ENCODE data around the gene GALNT13.

GALNT13 gene

GRCh38 chr2:153871231-153872221 lies at the start of gene GALNT13:
TSS of gene GALNT13 (plus strand) at chr2:153871922.
- Mint-ChIP-seq H3K4me1 (ENCODE audit: low read depth) (no peaks in the 10 kb centered on the region), H3K27me3 (ENCODE audit: low read depth) (peaks cover 24% of the 10 kb centered on the region), H3K27ac (no peak within 1 kb of the TSS), H3K9me3 (no peaks in the 10 kb centered on the region), H3K36me3 (ENCODE audit: low read depth) (no peaks in the 10 kb centered on the region), H3K4me3 (no peak within 1 kb of the TSS)
- no peak for DNase-seq (ENCODE audit: low spot score)

GRCh38 chr2:153823880-153824279 lies 47.8 kb upstream of the GALNT13 start:
- Mint-ChIP-seq H3K27ac (no peak overlapping the region), H3K4me1 (ENCODE audit: low read depth) (no peaks in the 10 kb centered on the region), H3K4me3 (no peak overlapping the region)

GRCh38 chr2:153828335-153828734 lies 43.4 kb upstream of the GALNT13 start:
- no peaks in the 10 kb centered on the region for H3K36me3 Mint-ChIP-seq (ENCODE audit: low read depth)
- no peak overlapping the region for H3K27ac Mint-ChIP-seq
- no peak for DNase-seq (ENCODE audit: low spot score)
- no peak overlapping the region for H3K4me3 Mint-ChIP-seq
- H3K9me3 Mint-ChIP-seq: peaks cover 42% of the 10 kb centered on the region
- no peaks in the 10 kb centered on the region for H3K4me1 Mint-ChIP-seq (ENCODE audit: low read depth)
- H3K27me3 Mint-ChIP-seq (ENCODE audit: low read depth): no peaks in the 10 kb centered on the region

More at GRCh38 chr2:153823880-153824279, 47.8 kb upstream of the GALNT13 start:
- no peaks in the 10 kb centered on the region for H3K36me3 Mint-ChIP-seq (ENCODE audit: low read depth)
- H3K9me3 Mint-ChIP-seq: peaks cover 19% of the 10 kb centered on the region
- no peak for DNase-seq (ENCODE audit: low spot score)
- H3K27me3 Mint-ChIP-seq (ENCODE audit: low read depth): no peaks in the 10 kb centered on the region

DNA sequence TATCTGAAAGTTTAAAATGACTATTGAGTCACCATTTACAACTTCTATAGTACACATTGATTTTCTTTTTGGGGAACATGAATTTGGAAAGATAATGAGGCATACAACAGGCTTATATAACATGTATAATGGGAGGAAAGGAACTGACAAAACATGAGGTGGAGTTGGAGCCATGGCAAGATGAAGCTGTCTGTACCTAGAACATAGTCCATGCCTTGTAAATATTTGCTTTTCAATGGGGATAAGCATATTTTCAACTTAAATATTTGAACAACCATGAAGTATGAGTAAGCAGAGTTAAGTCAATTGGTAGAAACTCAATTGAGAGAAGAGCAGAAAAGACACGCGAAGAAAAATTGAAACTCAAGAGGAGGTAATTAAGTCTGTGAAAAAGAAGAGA lies 37.1 kb upstream of the GALNT13 start:
- DNase-seq (ENCODE audit: low spot score): no peak
- H3K27ac Mint-ChIP-seq: no peak overlapping the region
- H3K9me3 Mint-ChIP-seq: peaks cover 42% of the 10 kb centered on the region
- H3K4me3 Mint-ChIP-seq: no peak overlapping the region
- H3K4me1 Mint-ChIP-seq (ENCODE audit: low read depth): no peaks in the 10 kb centered on the region
- no peaks in the 10 kb centered on the region for H3K36me3 Mint-ChIP-seq (ENCODE audit: low read depth)
- H3K27me3 Mint-ChIP-seq (ENCODE audit: low read depth): no peaks in the 10 kb centered on the region

DNA sequence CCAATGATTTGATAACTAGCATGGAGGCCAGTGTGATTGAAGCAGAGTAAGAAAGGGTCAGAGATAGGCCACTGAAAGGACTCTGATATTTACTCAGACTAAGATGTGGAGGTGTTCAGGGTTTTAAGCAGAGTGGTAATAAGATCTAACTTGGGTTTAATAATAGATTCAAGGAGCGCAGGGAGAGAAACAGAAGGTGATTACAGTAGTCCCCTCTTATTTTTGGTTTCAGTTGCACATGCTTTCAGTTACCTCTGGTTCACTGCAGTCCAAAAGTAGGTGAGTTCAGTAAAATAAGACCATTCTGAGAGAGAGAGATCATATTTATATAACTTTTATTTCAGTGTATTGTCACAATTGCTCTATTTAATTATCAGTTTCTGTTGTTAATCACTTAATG lies 13.5 kb upstream of the GALNT13 start:
- H3K9me3 Mint-ChIP-seq: peaks cover 10% of the 10 kb centered on the region
- H3K4me1 Mint-ChIP-seq (ENCODE audit: low read depth): no peaks in the 10 kb centered on the region
- H3K36me3 Mint-ChIP-seq (ENCODE audit: low read depth): no peaks in the 10 kb centered on the region
- no peak overlapping the region for H3K27ac Mint-ChIP-seq
- no peak for DNase-seq (ENCODE audit: low spot score)
- H3K4me3 Mint-ChIP-seq: no peak overlapping the region
- no peaks in the 10 kb centered on the region for H3K27me3 Mint-ChIP-seq (ENCODE audit: low read depth)

DNA sequence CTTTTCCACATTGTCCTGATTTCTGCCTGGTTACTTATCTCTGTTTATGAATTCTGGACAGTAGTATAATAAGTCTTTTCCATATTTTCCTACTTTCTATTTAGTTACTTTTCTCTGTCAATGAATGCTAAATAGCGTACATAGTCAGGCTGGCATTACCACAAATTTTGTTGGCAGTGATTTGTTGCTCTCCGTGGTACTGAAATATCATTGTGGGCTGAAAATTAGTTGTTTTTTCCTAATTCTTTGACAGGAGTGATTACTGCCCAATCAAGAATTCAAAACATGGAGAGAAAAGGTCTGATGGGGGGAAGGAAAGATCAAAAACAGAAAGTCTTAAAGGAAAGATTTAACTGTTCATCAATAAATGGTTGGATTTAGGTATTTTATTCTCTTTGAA lies 7.7 kb upstream of the GALNT13 start:
- Mint-ChIP-seq H3K9me3 (peaks cover 4% of the 10 kb centered on the region), H3K36me3 (ENCODE audit: low read depth) (no peaks in the 10 kb centered on the region), H3K4me1 (ENCODE audit: low read depth) (no peaks in the 10 kb centered on the region), H3K4me3 (no peak overlapping the region), H3K27ac (no peak overlapping the region), H3K27me3 (ENCODE audit: low read depth) (no peaks in the 10 kb centered on the region)
- no peak for DNase-seq (ENCODE audit: low spot score)

DNA sequence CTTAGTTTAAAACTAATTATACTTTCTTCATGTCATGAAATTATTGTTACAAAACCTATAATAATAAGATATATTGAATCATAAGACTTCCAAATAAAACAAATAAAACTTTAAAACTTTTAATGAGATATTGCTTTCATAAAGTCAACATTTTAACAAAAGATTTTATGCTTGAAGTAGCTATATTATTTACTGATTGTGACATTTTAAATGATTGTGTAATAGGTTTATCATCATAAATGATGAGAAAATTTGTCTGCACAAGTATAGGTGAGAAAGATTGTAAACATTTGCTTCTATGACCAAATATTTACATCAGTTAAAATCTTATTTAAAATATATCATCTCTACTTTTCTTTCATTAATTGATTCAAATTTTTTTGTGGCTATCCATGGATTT lies 5.1 kb upstream of the GALNT13 start:
- Mint-ChIP-seq H3K4me1 (ENCODE audit: low read depth) (no peaks in the 10 kb centered on the region), H3K4me3 (no peak overlapping the region), H3K36me3 (ENCODE audit: low read depth) (no peaks in the 10 kb centered on the region), H3K27ac (no peak overlapping the region), H3K9me3 (peaks cover 4% of the 10 kb centered on the region), H3K27me3 (ENCODE audit: low read depth) (peaks cover 10% of the 10 kb centered on the region)
- DNase-seq (ENCODE audit: low spot score): no peak

GRCh38 chr2:153870308-153870707 lies 1.4 kb upstream of the GALNT13 start:
- Mint-ChIP-seq H3K9me3 (no peaks in the 10 kb centered on the region), H3K27me3 (ENCODE audit: low read depth) (peaks cover 24% of the 10 kb centered on the region), H3K27ac (no peak overlapping the region), H3K4me1 (ENCODE audit: low read depth) (no peaks in the 10 kb centered on the region), H3K4me3 (no peak overlapping the region), H3K36me3 (ENCODE audit: low read depth) (no peaks in the 10 kb centered on the region)
- no peak for DNase-seq (ENCODE audit: low spot score)

DNA sequence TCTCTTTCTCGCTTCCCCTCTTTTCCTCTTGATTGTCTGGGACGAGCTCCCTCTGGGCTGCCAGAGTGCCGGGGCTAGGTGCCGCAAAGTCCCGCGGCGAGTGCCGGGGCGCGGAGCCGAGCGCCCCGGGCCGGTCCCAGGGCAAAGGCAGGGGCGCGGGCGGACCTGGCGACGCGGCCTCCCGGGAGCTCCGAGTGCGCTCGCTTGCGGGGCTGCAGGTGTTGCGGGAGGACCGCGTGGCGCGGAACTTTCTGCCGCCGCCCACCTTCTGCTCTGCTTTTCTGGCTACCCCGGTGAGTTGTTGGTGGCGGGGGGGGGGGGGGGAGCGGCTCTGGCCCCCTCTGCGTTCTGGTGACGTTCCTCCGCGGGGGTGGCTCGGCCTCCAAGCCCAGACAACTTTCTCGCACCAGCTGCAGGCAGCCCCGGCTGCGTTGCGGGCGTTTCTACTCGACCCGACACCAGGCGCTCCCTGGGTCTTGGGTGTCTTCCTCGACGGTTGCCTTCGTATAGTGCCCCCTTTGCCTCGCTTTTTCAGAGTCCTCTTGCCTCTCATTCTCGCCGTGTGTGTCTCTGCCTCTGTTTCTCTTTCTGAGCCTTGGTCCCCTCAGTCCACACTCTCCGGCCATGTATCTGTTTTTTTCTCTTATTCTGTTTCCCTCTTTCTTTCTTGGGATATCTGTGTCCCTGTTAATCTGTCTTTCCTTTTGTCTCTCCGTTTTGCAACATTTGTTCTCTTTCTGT lies 759 bp downstream of the GALNT13 start:
- no peaks in the 10 kb centered on the region for H3K4me1 Mint-ChIP-seq (ENCODE audit: low read depth)
- H3K9me3 Mint-ChIP-seq: no peaks in the 10 kb centered on the region
- peaks cover 24% of the 10 kb centered on the region for H3K27me3 Mint-ChIP-seq (ENCODE audit: low read depth)
- H3K4me3 Mint-ChIP-seq: no peak overlapping the region
- H3K36me3 Mint-ChIP-seq (ENCODE audit: low read depth): no peaks in the 10 kb centered on the region
- H3K27ac Mint-ChIP-seq: no peak overlapping the region
- DNase-seq (ENCODE audit: low spot score): no peak

DNA sequence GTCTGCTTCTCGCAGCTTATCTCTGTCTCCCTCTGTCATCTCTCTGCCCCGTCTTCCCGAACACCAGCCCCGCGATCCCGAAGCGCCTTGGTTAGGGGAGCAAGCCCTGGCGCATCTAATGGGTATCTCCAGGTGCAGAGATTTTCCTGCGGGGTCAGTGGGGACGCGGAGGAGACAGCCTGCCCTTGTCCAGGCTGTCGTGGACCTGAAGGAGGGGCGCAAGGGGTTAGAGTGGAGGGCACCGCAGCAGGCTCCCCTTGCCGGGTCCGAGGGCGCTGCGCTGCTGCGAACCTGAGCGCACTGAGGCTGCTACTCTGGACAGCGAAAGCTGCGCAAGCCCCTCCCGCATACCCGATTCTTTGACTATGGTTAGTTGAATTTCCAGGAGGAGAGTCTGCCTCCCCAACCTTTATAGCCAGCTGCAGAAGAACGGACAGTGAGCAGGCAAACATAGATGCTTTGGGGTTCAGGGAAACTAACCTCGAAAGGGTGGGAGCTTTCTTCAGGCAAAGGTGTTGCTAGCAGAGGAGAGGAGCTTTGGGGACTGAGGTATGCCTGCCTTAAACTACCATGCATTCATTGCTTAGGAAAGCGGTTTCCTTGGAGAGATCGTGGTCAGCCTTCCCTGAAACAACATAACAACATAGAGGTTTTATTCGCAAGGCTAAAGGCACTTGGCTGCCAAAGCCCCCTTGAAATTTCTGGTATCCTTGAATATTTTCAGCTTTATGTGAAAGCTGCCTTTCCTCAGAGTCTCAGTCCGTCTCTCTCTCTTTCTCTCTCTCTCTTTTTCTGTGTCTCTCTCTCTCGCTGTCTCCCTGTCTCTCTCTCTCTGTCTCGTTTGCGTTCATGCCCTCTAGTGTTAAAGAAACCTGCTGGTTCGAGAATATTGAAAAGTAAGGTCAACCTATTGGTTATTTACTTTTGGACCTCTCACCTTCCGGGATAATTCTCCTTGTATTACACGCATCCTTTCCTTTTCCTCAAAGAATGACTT lies 1.6 kb downstream of the GALNT13 start:
- H3K27me3 Mint-ChIP-seq (ENCODE audit: low read depth): peaks cover 24% of the 10 kb centered on the region
- DNase-seq (ENCODE audit: low spot score): no peak
- no peaks in the 10 kb centered on the region for H3K4me1 Mint-ChIP-seq (ENCODE audit: low read depth)
- H3K4me3 Mint-ChIP-seq: no peak overlapping the region
- no peak overlapping the region for H3K27ac Mint-ChIP-seq
- H3K36me3 Mint-ChIP-seq (ENCODE audit: low read depth): no peaks in the 10 kb centered on the region
- no peaks in the 10 kb centered on the region for H3K9me3 Mint-ChIP-seq

DNA sequence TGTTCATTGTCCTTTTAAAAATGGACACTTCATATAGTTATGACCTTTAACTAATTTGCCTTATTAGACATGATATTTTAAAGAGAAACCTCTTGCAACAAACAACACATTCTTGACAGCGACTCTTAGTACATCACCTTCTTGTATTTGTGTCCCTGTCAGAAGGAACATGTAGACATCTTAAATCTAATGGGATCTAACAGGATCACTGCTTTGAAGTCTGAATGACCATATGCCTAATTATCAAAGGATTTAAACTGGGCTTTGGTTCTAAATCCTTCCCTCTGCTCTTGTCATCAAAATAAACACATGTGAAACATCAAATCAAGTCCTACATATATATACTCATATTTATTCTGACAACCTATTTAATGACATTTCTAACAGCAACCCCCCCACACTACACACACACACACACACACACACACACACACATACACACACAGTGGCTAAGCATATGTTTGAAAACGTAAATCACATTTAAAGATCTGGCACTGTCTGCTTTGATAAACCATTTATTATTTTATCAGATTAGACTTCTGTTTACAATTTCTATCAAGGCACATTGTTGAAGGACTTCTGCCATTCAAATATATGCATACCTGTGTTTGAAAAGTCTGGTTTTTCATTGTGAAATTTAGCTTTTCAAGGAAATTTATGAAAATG lies 4.2 kb downstream of the GALNT13 start:
- no peaks in the 10 kb centered on the region for H3K4me1 Mint-ChIP-seq (ENCODE audit: low read depth)
- no peak for DNase-seq (ENCODE audit: low spot score)
- peaks cover 17% of the 10 kb centered on the region for H3K27me3 Mint-ChIP-seq (ENCODE audit: low read depth)
- no peak overlapping the region for H3K27ac Mint-ChIP-seq
- no peaks in the 10 kb centered on the region for H3K36me3 Mint-ChIP-seq (ENCODE audit: low read depth)
- no peaks in the 10 kb centered on the region for H3K9me3 Mint-ChIP-seq
- H3K4me3 Mint-ChIP-seq: no peak overlapping the region

DNA sequence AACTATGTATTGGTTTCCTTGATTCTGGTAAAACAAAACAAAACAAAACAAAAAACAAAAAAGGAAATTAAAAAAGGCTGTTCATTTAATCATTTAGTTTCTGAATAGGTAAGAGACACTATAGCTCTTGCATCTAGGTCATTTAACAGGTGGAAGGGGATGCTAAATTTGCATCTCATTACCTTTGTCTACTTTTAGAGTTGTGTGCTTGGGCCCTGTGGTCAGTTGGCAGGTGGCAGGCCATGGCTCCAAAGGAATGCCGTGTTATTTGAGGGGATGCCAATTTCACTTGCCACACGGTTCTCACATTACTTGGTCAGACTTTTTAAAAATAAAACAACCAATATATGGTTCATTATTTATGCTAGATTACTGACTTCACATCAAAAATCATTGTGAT lies 9.2 kb downstream of the GALNT13 start:
- H3K27ac Mint-ChIP-seq: no peak overlapping the region
- H3K4me1 Mint-ChIP-seq (ENCODE audit: low read depth): no peaks in the 10 kb centered on the region
- no peaks in the 10 kb centered on the region for H3K36me3 Mint-ChIP-seq (ENCODE audit: low read depth)
- no peaks in the 10 kb centered on the region for H3K27me3 Mint-ChIP-seq (ENCODE audit: low read depth)
- H3K4me3 Mint-ChIP-seq: no peak overlapping the region
- no peaks in the 10 kb centered on the region for H3K9me3 Mint-ChIP-seq
- no peak for DNase-seq (ENCODE audit: low spot score)

GRCh38 chr2:153886833-153887232 lies 15.1 kb downstream of the GALNT13 start:
- no peaks in the 10 kb centered on the region for H3K36me3 Mint-ChIP-seq (ENCODE audit: low read depth)
- H3K4me1 Mint-ChIP-seq (ENCODE audit: low read depth): no peaks in the 10 kb centered on the region
- no peak overlapping the region for H3K27ac Mint-ChIP-seq
- peaks cover 7% of the 10 kb centered on the region for H3K9me3 Mint-ChIP-seq
- no peak for DNase-seq (ENCODE audit: low spot score)
- H3K4me3 Mint-ChIP-seq: no peak overlapping the region
- H3K27me3 Mint-ChIP-seq (ENCODE audit: low read depth): no peaks in the 10 kb centered on the region
